K562 (cell line): ENCODE measurements around the gene NR1I3. TPM values are rescaled to one million over a fixed set of nuclear protein-coding genes. Genes with fewer than 3 reads are reported as not detected.
A peak's percentile ranks its signal among the peaks of the same experiment; 100 is the strongest.

Experiments used
- ATAC-seq: fragments of 200-7000 bp; cut with Tn5 transposase; 3 replicates; pipeline ENCODE4 v1.9.1; 2020; ENCODE audit warnings: moderate library complexity
- BruUV-seq: library from RNA; stranded (reverse); fragments of 400-500 nt; replicated peaks from 2 replicates; lab custom pipeline; 2021; lab: Mats Ljungman, UMichigan
- CTCF ChIA-PET: fragments of 300-600 bp; formaldehyde crosslinking; extraction: SDS; loops from one replicate; lab custom pipeline; 2021; ENCODE audit warnings: low intra/inter-chr PET ratio; lab: Yijun Ruan, JAX
- POLR2A ChIA-PET: fragments of 300-600, 350-650 bp; sonication (Branson Sonifier 250); formaldehyde crosslinking; extraction: SDS; loops from one replicate; lab custom pipeline; 2021; ENCODE audit warnings: antibody characterized with exemption, inconsistent platforms; lab: Yijun Ruan, JAX
- DNase-seq, 4 experiments: peaks; one replicate each; pipeline versions ENCODE4 v3.0.0 to v3.0.0-alpha.2; 2011 to 2018; ENCODE audit warnings: low spot score in 3 of 4, mixed read lengths in 3 of 4; ENCODE audit errors: extremely low read depth in 1 of 4
- FAIRE-seq: peaks from 2 replicates; lab custom pipeline; 2011; peaks lifted over from hg19 to GRCh38; lab: Jason Lieb, UNC
- H2AFZ ChIP-seq: 2 replicates; pipeline ENCODE4 v1.6.0; 2011; ENCODE audit warnings: low read depth, low read length, control low read depth, inconsistent platforms
- H3K27ac ChIP-seq: fragments of 200-600 bp; 3 replicates; pipeline ENCODE4 v1.8.0; 2011; ENCODE audit warnings: low read depth, mild to moderate bottlenecking, control low read depth, inconsistent platforms, low read length, moderate library complexity, mixed read lengths; ENCODE audit errors: extremely low read depth
- H3K27me3 ChIP-seq, 2 experiments: fragments of 300-600 bp in 1 of 2; 2 replicates in 1 of 2; 3 replicates in 1 of 2; pipeline versions ENCODE4 v1.6.0 to v1.8.0; 2011; ENCODE audit warnings: inconsistent platforms in 2 of 2, low read length in 2 of 2, mild to moderate bottlenecking in 1 of 2, mixed read lengths in 1 of 2, moderate library complexity in 1 of 2; ENCODE audit not compliant: control insufficient read depth in 2 of 2, insufficient read depth in 2 of 2
- H3K36me3 ChIP-seq: fragments of 300-600 bp; 3 replicates; pipeline ENCODE4 v1.8.0; 2011; ENCODE audit warnings: mild to moderate bottlenecking, low read length, inconsistent platforms; ENCODE audit not compliant: control insufficient read depth, insufficient read depth
- H3K4me1 ChIP-seq, 2 experiments: fragments of 200-600 bp in 1 of 2; replicated peaks in 1 of 2; 2 replicates in 1 of 2; 3 replicates in 1 of 2; pipeline versions ENCODE4 v1.5.1 to v1.8.0; 2011; ENCODE audit warnings: inconsistent platforms in 2 of 2, low read length in 2 of 2, mild to moderate bottlenecking in 1 of 2, mixed read lengths in 1 of 2, moderate library complexity in 1 of 2; ENCODE audit not compliant: control insufficient read depth in 2 of 2, insufficient read depth in 2 of 2
- H3K4me2 ChIP-seq: 2 replicates; pipeline ENCODE4 v1.6.1; 2011; ENCODE audit warnings: low read length, control low read depth, inconsistent platforms, mixed read lengths; ENCODE audit not compliant: insufficient read depth
- H3K4me3 ChIP-seq: fragments of 200-600 bp; sonication (generic), shearing (Covaris generic); 2 replicates; pipeline ENCODE4 v1.5.1; 2016; ENCODE audit warnings: control low read depth, inconsistent platforms
- H3K79me2 ChIP-seq: fragments of 200-600 bp; 3 replicates; pipeline ENCODE4 v1.8.0; 2011; ENCODE audit warnings: low read length, inconsistent platforms; ENCODE audit not compliant: control insufficient read depth, insufficient read depth
- H3K9ac ChIP-seq, 2 experiments: 2 replicates each; pipeline versions ENCODE4 v1.6.0 to v1.6.1; 2011; ENCODE audit warnings: low read depth in 2 of 2, low read length in 2 of 2, control low read depth in 1 of 2, inconsistent platforms in 1 of 2, mild to moderate bottlenecking in 1 of 2, mixed read lengths in 1 of 2; ENCODE audit not compliant: insufficient read depth in 1 of 2
- H3K9me1 ChIP-seq: one replicate; pipeline ENCODE4 v1.6.0; 2011; ENCODE audit warnings: inconsistent platforms, mild to moderate bottlenecking, low read length, moderate library complexity; ENCODE audit not compliant: control insufficient read depth, insufficient read depth
- H3K9me3 ChIP-seq: replicated peaks from 2 replicates; pipeline ENCODE4 v1.5.1; 2011; ENCODE audit warnings: low read depth, low read length, inconsistent platforms; ENCODE audit not compliant: control insufficient read depth, insufficient read depth
- H4K20me1 ChIP-seq: replicated peaks from 2 replicates; pipeline ENCODE4 v1.6.1; 2011; ENCODE audit warnings: low read length, inconsistent platforms, mixed read lengths; ENCODE audit not compliant: control insufficient read depth, insufficient read depth
- CHCHD3 ChIP-seq: fragments of 250-450 bp; sonication (Bioruptor Pico); IDR thresholded peaks from 2 replicates; pipeline ENCODE4 v2.1.2; 2022; ENCODE audit warnings: mild to moderate bottlenecking
- ILK ChIP-seq: fragments of 450-650 bp; IDR thresholded peaks from 2 replicates; pipeline ENCODE4 v1.6.1; 2016; ENCODE audit warnings: missing genetic modification characterization, low read depth, mild to moderate bottlenecking, missing compliant biosample characterization, moderate library complexity, borderline replicate concordance
- SPI1 ChIP-seq: IDR thresholded peaks from 2 replicates; pipeline ENCODE4 v1.6.1; 2011; ENCODE audit warnings: low read depth, low read length, control low read depth, borderline replicate concordance
- ZBTB8A ChIP-seq: fragments of 450-650 bp; IDR thresholded peaks from 2 replicates; pipeline ENCODE4 v1.6.1; 2018; ENCODE audit warnings: mild to moderate bottlenecking, moderate library complexity; ENCODE audit not compliant: partially characterized antibody
- ZNF589 ChIP-seq: fragments of 200-800 bp; sonication (Bioruptor generic); IDR thresholded peaks from 2 replicates; pipeline ENCODE4 v1.6.1; 2016; ENCODE audit warnings: low read depth, missing genetic modification characterization, missing compliant biosample characterization
- WGBS: fragments of 100-300 bp; shearing (Covaris generic); methylation state at CpG from one replicate; pipeline ENCODE4 v1.1.6; 2016; ENCODE audit warnings: low coverage, mixed read lengths; ENCODE audit not compliant: insufficient coverage; ENCODE audit errors: missing lambda C conversion rate; 5-methylcytosine and 5-hydroxymethylcytosine counted together
- in situ Hi-C: fragments of 300-500 bp; cut with MboI; formaldehyde crosslinking; loops from 4 replicates; pipeline ENCODE4 v1.15.0; 2018; ENCODE audit warnings: inconsistent platforms, mixed read lengths
- intact Hi-C: fragments of 100-400 bp; cut with micrococcal nuclease; formaldehyde crosslinking; loops from 2 replicates; pipeline ENCODE4 v1.14.2; 2022
- polyA plus RNA-seq, 8 experiments: library from polyadenylated mRNA; depleted of rRNA in 4 of 8; stranded (reverse) in 5 of 8; unstranded in 3 of 8; fragments of >200 nt; fragmentation: Nextera tagmentation in 2 of 8; fragmentation: Illumina TruSeq in 1 of 8; extraction: Ambion mirVana in 2 of 8; extraction: Trizol in 1 of 8; gene quantifications; 2 replicates each; pipeline versions ENCODE4 v1.2.1 to v1.2.3, GENCODE V29; 2011 to 2014; ENCODE audit warnings: inconsistent platforms in 1 of 8, missing spikeins in 1 of 8
- total RNA-seq, 7 experiments: library from RNA; depleted of rRNA in 6 of 7; stranded (reverse); fragments of >200 nt in 6 of 7; fragmentation: Illumina TruSeq in 2 of 7; extraction: Trizol in 2 of 7; gene quantifications; 2 replicates each; pipeline versions ENCODE4 v1.2.1 to v1.2.3, GENCODE V29; 2011 to 2021; ENCODE audit warnings: low replicate concordance in 1 of 7
- TF ChIP-seq, protein P1 (sequence below): fragments of 450-650 bp; IDR thresholded peaks from 2 replicates; pipeline ENCODE4 v1.6.1; 2016

The NR1I3 gene
- total and polyA plus RNA-seq, 9 of the 15 experiments (the other 6 are each of a cell fraction or from before 2014, with no cell fraction given): 0.11 TPM; not detected in 8

DNA sequence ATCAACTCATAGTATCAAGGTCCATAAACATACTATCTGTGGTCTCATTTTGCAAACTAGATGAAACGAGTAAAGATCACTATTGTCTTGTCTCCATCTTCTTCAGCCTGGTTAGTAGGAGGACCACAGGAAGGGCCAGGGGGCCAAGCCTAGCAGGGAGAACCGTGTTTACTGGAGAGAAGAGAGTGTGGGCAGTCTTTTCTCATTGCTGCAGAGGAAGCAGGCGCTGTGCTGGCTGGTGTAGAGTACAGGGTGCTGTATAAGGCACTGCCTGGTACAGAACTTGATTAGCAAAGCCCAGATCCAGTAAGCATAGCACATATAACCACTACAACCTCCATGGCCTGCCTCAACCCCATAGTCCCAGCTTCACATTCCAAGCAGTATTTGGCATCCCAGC is 50.7 kb downstream of the NR1I3 start (continued):
- TF ChIP-seq ZBTB8A: no peak

DNA sequence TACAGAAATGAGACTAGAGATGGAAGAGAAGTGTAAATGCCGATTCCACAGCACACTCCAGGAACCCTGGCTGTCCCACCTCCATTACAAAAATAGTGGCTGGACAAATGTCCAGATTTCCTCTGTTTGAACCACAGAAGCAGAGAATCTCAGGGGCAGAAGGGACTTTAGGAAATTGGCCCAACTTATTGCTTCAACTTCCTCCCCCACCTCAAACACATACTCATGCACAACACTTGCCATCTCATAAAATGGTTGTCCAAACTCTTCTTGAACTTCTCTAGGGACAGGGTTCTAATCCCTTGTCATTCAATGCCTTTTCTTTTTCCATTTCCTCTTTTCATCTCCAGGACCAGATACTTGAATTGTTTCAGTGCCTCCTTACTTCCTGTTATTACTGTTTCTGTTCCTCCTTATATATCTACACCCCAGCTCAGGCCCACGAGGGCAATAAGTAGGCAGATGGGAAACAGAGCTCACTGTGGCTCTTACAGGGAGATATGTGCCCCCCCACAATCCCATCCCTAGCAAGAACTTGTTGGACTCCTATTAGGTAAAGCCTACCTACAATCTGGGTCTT is 52.2 kb downstream of the NR1I3 start:
- 26% methylated on average over 2 of the region's 2 CpGs for WGBS
- ChIA-PET POLR2A (interaction anchor here (1.0 to 1.2 kb wide), 3 partner anchors 9 to 23 kb away, joined by 3 to 7 read pairs (median 5); partner anchors contain the start of genes ADAMTS4 and B4GALT3), CTCF (no interaction called here)
- no peaks in the 10 kb centered on the region for H3K36me3 ChIP-seq
- ATAC-seq: no peak; the same call in 2 of the 3 replicates
- BruUV-seq: no TSS peak
- no peaks in the 10 kb centered on the region for H3K79me2 ChIP-seq
- no peaks in the 10 kb centered on the region for H3K9me3 ChIP-seq
- peak overlapping the region; percentile 76 for H2AFZ ChIP-seq
- peak overlapping the region; percentile 3; the same call in 1 of the 3 replicates for H3K27ac ChIP-seq
- in situ Hi-C loops: no loop called here
- H3K4me2 ChIP-seq: no peak overlapping the region
- intact Hi-C loops: no loop called here
- H3K9ac ChIP-seq: peak overlapping the region in 1 of 2 experiments; percentile 17; a peak in 1 of 4 replicates
- no peak overlapping the region for H3K4me3 ChIP-seq
- DNase-seq: no peak
- TF ChIP-seq ILK (tag): no peak
- 0 out of 2 replicates have a peak, but pooled peaks have one; percentile 24 for TF ChIP-seq ZNF589 (CRISPR knock-in tag)
- TF ChIP-seq, protein P1, sequence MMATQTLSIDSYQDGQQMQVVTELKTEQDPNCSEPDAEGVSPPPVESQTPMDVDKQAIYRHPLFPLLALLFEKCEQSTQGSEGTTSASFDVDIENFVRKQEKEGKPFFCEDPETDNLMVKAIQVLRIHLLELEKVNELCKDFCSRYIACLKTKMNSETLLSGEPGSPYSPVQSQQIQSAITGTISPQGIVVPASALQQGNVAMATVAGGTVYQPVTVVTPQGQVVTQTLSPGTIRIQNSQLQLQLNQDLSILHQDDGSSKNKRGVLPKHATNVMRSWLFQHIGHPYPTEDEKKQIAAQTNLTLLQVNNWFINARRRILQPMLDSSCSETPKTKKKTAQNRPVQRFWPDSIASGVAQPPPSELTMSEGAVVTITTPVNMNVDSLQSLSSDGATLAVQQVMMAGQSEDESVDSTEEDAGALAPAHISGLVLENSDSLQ: peak; percentile 25; the same call in 1 of the 2 replicates
- TF ChIP-seq SPI1: peak; percentile 93
- TF ChIP-seq CHCHD3 (CRISPR knock-in tag): no peak
- FAIRE-seq: peak; percentile 6
- no peaks in the 10 kb centered on the region for H3K27me3 ChIP-seq
- no peaks in the 10 kb centered on the region for H3K9me1 ChIP-seq
- H4K20me1 ChIP-seq: no peaks in the 10 kb centered on the region
- H3K4me1 ChIP-seq: peaks cover 22 to 38% of the 10 kb centered on the region in 2 experiments
